HG03060 (cell line): Measurements from ENCODE around the gene GUCA2A.
"Not testable (repeated sequence)": the region's sequence is repeated elsewhere in the genome, so short reads cannot be mapped to it uniquely, and the experiment has no call there.

ENCODE experiments used
- ATAC-seq: cut with Tn5 transposase; IDR thresholded peaks from one replicate; pipeline ENCODE4 v1.9.1; 2021; ENCODE audit warnings: low read depth, moderate number of reproducible peaks; ENCODE audit not compliant: unreplicated experiment

Gene GUCA2A

DNA sequence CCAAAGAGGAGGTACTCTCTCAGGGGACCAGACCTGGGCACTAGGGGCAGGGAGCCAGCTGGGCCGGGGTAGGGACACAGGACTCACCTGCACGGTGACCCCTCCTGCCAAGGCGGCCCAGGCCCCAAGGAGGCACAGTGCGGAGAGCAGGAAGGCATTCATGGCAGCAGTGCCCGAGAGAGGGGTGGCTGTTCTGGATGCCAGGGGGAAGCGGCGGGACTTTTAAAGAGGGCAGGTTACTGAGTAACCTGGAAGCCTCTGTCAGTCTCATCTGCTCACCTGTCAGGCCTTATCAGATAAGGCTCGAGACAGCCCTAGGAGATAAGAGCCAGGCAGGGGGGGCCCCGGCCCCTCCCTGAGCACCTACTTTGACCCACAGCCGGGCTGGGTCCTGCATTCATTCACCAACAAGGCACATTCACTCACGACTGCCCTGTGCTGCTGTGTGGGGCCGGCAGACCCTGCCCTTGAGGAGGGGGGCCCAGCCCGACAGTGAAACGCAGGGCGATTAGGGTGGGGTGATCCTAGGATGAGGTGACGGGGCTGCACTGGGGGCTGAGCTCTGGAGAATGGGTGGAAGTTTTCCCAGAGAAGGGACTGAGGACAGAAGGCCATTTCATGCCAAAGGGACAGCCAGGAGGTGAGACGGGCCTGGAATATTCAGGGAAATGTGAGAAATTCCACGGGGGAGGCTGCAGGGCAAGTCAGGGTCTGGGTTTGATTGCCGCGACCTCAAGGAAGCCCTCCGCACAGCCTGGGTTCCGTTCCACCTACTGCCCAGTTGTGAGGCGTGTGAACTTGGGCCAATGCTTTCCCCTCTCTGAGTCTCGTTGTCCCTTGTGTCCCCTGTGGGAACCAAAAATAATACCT, at the start of gene GUCA2A:
GUCA2A (minus strand) TSS at position 195 of the 870 bp plus-strand sequence; CDS start at position 162, 33 bp downstream.
- ATAC-seq = no peak

DNA sequence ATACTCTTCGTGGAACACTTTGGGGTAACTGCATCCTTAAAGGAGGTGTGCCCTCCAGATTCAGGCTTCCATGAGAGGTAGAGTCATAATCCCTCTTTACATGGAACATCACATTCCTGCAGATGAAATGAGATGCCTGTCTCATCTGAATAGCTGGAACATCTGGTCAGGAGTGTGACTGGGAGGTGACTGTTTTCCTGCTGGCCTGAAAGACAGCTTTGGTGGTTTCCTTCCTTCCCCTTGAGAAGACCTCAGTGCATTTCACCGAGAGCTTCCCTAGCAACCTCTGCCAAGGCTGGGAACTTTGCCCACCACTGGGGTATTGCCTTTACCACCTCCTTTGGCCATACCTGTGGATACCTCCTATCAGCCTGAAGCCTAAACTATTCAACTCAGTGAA, 46.7 kb upstream of the GUCA2A start:
- ATAC-seq = no peak

DNA sequence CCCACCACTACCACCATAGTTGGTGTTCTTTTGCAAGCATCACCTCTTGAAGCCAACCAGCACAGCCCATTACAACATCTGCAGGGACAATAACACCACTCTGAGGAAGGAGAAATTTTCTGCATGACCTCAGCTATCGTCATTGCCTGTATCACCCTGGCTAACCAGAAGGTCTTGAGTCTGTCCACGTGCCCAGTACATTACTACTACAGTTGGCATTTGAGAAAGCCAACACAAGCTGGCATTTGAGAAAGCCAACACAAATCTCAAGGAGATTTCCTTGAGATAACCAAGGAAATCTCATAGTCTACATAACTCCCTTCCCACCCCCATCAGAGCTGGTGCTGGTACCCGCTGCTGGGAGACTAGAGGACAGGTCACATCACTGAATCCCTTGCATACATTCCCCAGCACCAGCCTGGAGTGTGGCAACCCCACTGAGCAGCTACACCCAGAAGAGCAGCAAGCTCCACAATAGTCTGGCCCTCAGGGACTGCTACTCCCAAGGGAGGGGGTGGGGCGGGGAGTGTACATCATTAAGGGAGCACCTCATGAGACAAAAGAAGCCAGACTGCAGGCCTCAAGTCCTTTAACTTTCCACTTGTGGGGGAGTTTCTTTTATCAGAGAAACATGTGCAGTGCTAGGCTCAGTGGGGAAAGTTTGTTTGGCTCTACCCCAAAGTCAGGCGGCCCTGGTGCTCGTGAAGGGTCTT, 46.0 kb upstream of the GUCA2A start:
- ATAC-seq = no peak

GRCh38 chr1:42209526-42210251, 45.1 kb upstream of the GUCA2A start:
- no peak for ATAC-seq

- not testable (repeated sequence) for ATAC-seq
Observed at GRCh38 chr1:42206930-42207329, 42.4 kb upstream of the GUCA2A start.

GRCh38 chr1:42206164-42206563, 41.6 kb upstream of the GUCA2A start:
- ATAC-seq = no peak

DNA sequence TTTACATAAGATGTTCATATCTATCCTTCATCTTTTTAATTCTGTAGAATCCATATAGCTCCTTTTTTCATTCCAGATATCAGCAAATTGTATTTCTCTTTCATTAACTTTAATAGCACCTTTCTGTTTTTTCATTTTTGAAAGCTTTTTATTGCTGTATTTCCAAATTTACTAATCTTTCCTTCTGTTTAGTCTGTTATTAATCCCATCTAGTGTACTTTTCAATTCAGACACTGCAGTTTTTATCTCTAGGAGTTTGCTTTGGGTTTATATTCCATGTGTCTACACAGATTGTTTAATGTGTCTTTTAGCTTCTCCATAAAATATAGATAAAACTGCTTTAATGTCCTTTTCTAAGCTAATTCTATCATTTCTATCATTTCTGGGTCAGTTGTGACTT, 37.4 kb upstream of the GUCA2A start:
- no peak for ATAC-seq

GRCh38 chr1:42198251-42198650, 33.7 kb upstream of the GUCA2A start:
- ATAC-seq = no peak

GRCh38 chr1:42195841-42196240, 31.3 kb upstream of the GUCA2A start:
- ATAC-seq = no peak

GRCh38 chr1:42192106-42192505, 27.6 kb upstream of the GUCA2A start:
- no peak for ATAC-seq

GRCh38 chr1:42191319-42191718, 26.8 kb upstream of the GUCA2A start:
- no peak for ATAC-seq

GRCh38 chr1:42189931-42190853, 25.6 kb upstream of the GUCA2A start:
- no peak for ATAC-seq

DNA sequence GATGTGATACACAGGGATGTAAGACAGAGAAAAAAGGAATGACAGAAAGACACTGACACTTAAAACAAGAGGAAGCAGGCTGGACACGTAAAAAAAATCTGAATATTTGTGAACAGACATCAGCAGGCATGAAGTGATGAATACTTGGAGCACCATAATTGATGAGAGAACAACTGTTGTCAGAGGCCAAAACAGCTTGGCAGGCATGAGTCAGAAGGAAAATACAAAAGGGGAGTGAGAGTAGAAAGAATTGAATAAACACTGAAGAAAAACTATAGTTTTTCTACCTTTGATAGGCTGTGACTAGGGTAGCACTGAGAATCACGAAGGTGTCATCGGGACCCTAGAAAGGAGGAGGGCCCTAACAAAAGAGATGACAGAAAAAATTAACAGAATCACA, 21.6 kb upstream of the GUCA2A start:
- no peak for ATAC-seq

GRCh38 chr1:42184616-42185015, 20.1 kb upstream of the GUCA2A start:
- ATAC-seq = no peak

DNA sequence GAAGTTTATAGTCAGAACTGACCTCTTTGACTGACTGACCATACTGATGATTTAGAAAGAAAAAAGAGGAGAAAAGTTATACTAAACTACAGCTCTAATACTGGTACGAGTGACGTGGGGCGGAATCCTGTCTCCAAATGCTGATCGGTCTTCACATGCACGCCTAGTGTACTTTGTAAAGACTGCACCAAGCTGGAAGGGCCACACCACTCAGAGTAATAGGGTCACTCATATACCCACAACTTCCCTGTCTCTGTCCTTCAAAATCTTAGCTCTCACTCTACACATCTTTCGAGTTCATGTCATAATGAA, 19.4 kb upstream of the GUCA2A start:
- ATAC-seq = no peak

DNA sequence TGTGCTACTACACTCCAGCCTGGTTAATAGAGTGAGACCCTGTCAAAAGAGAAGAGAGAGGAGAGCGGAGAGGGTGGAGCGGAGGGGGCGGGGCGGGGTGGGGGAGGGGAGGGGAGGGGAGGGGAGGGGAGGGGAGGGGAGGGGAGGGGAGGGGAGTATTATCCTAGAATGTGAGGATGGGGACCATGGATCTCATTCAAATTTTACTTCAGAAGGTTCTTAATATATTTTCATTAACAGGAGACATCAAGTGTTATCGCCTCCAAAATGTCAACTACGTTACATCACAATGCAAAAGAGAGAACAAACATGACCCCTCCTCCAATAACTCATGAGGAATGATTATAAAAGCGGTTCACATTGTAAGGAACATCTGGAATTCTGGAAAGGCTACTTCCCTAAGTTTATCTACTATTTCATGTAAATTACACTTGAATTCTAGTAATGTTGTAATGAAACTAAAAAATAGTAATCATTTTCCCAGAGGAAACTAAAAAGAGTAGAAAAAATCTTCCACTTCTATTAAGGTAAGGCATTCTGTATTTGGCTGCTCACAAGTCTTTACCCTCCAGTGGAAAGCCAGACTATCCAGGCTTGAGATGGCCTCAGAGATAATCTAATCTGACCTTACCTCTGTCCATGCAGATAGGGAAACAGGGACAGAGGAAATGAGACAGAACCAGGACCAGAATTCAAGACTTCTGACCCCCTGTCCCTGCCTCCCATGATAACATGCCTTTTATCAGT, 18.8 kb upstream of the GUCA2A start:
- no peak for ATAC-seq

GRCh38 chr1:42181687-42182086, 17.1 kb upstream of the GUCA2A start:
- ATAC-seq = no peak

- ATAC-seq = no peak
Observed at GRCh38 chr1:42179900-42180329, 15.4 kb upstream of the GUCA2A start.

DNA sequence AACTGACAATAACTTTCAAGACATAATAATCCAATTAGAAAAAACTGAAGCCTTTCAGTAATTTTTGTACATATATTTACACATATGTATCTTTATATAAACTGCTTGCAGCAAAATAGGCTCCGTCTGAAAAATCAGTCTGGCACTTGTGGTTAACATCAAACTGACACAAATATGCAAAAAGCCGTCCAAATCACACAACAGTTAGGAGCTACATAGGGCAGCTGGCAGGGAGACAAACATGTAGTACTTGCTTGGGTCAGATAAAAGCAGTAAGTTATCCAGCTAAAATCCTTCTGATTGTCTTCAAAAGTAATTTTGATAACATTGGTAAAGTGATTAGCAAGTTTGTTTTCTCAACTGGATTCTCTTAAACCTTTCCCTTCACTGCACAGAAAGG, 14.7 kb upstream of the GUCA2A start:
- no peak for ATAC-seq

GRCh38 chr1:42178249-42178648, 13.7 kb upstream of the GUCA2A start:
- no peak for ATAC-seq
